Chondrocyte (in vitro differentiated cells): ENCODE measurements around the gene DEPDC1. TPM values are rescaled to one million over a fixed set of nuclear protein-coding genes. Genes with fewer than 3 reads are reported as not detected.

Source experiments
- DNase-seq: peaks from one replicate; pipeline ENCODE4 v3.0.0; 2021; ENCODE audit warnings: mixed read lengths, low spot score
- H3K27ac Mint-ChIP-seq: one replicate; pipeline ENCODE4 v1.8.0; 2021; ENCODE audit warnings: mild to moderate bottlenecking, moderate library complexity, mixed read lengths; ENCODE audit not compliant: unreplicated experiment
- H3K27me3 Mint-ChIP-seq: 2 replicates; pipeline ENCODE4 v1.8.0; 2021; ENCODE audit warnings: low read depth, mixed read lengths
- H3K36me3 Mint-ChIP-seq: 2 replicates; pipeline ENCODE4 v1.8.0; 2021; ENCODE audit warnings: low read depth, mixed read lengths
- H3K4me1 Mint-ChIP-seq: 2 replicates; pipeline ENCODE4 v1.8.0; 2021; ENCODE audit warnings: low read depth, mild to moderate bottlenecking, mixed read lengths
- H3K4me3 Mint-ChIP-seq: one replicate; pipeline ENCODE4 v1.8.0; 2021; ENCODE audit warnings: mild to moderate bottlenecking, moderate library complexity, mixed read lengths; ENCODE audit not compliant: unreplicated experiment
- H3K9me3 Mint-ChIP-seq: 2 replicates; pipeline ENCODE4 v1.8.0; 2021; ENCODE audit warnings: low read depth, mixed read lengths
- total RNA-seq: library from RNA; stranded (reverse); gene quantifications from 3 replicates; pipeline ENCODE4 v1.2.1, GENCODE V29; 2021
- TF ChIP-seq, protein P1 (sequence below): fragments of 200-600 bp; sonication (generic); IDR thresholded peaks from 2 replicates; pipeline ENCODE4 v1.5.0; 2021; ENCODE audit warnings: antibody characterized with exemption, mild to moderate bottlenecking, moderate library complexity

Gene DEPDC1
- total RNA-seq, 1 donor from 2014 or later = 4.7 TPM

DNA sequence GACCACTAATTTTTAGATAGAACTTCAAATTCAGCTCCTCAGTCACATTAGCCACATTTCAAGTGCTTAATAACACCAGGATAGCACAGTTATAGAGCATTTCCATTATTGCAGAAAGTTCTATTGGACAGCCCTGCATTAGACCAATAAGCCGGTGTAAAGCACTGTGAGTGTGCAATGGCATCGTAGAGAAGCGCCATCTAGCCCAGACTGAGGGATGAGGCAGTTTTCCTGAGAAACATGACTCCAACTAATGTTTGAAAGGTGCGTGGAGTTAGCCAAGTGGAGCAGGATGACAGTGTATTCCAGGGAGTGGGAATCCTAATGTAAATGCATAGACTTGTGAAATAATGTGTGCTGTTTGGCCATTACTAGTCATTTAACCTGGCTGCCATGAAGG lies 54.9 kb downstream of the DEPDC1 start:
- no peaks in the 10 kb centered on the region for H3K9me3 Mint-ChIP-seq
- TF ChIP-seq, protein P1, sequence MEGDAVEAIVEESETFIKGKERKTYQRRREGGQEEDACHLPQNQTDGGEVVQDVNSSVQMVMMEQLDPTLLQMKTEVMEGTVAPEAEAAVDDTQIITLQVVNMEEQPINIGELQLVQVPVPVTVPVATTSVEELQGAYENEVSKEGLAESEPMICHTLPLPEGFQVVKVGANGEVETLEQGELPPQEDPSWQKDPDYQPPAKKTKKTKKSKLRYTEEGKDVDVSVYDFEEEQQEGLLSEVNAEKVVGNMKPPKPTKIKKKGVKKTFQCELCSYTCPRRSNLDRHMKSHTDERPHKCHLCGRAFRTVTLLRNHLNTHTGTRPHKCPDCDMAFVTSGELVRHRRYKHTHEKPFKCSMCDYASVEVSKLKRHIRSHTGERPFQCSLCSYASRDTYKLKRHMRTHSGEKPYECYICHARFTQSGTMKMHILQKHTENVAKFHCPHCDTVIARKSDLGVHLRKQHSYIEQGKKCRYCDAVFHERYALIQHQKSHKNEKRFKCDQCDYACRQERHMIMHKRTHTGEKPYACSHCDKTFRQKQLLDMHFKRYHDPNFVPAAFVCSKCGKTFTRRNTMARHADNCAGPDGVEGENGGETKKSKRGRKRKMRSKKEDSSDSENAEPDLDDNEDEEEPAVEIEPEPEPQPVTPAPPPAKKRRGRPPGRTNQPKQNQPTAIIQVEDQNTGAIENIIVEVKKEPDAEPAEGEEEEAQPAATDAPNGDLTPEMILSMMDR = no peak

DNA sequence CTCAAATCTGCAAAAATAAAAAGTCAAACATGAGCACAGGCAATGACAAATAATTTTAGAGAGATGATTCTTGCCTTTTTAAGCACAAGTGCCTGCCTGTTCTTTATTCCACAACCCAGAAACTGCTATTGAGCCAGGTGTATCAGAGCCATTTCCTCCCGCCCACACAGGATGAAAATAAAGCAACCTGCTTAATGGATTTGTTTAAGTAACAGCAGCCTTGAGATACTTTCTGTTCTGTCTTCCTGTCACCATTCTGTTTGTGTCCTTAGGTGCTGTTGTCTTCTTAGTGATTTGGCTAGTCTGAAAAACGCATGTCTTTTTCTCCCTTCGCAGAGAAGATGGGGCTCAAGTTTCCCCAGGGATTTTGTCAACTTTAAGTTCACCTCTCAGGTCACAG lies 58.6 kb downstream of the DEPDC1 start:
- DNase-seq = no peak
- TF ChIP-seq, protein P1 = no peak
- Mint-ChIP-seq H3K4me1 (no peaks in the 10 kb centered on the region), H3K4me3 (no peak overlapping the region), H3K36me3 (no peaks in the 10 kb centered on the region), H3K27me3 (peaks cover 4% of the 10 kb centered on the region), H3K9me3 (no peaks in the 10 kb centered on the region), H3K27ac (no peak overlapping the region)

More for the DNA sequence above, 54.9 kb downstream of the DEPDC1 start:
- no peak for DNase-seq
- H3K4me1 Mint-ChIP-seq = no peaks in the 10 kb centered on the region
- peaks cover 4% of the 10 kb centered on the region for H3K27me3 Mint-ChIP-seq
- no peak overlapping the region for H3K27ac Mint-ChIP-seq
- H3K4me3 Mint-ChIP-seq = no peak overlapping the region
- H3K36me3 Mint-ChIP-seq = no peaks in the 10 kb centered on the region

DNA sequence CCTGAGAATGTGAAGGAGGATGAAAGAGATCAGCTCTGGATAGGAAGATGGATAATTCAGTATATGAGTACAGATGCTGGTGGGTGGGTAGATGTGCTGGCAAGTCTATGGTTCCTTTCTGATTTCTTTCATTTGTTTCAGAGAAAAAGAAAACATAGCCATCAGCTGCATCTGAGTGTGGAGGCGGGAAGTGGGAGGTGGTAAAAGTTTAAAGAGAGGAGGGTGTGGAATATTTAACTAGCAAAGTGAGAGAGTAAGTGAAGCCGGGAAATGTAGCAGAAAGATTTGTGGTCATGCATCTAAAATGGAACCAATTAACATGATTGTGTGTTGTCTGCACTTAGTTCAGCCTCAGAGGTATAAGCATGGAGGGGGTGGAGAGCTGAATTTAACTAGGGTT lies 63.5 kb downstream of the DEPDC1 start:
- Mint-ChIP-seq H3K4me3 (no peak overlapping the region), H3K9me3 (no peaks in the 10 kb centered on the region), H3K27me3 (peaks cover under 1% of the 10 kb centered on the region), H3K27ac (no peak overlapping the region), H3K36me3 (no peaks in the 10 kb centered on the region), H3K4me1 (no peaks in the 10 kb centered on the region)
- no peak for DNase-seq
- TF ChIP-seq, protein P1 = no peak

DNA sequence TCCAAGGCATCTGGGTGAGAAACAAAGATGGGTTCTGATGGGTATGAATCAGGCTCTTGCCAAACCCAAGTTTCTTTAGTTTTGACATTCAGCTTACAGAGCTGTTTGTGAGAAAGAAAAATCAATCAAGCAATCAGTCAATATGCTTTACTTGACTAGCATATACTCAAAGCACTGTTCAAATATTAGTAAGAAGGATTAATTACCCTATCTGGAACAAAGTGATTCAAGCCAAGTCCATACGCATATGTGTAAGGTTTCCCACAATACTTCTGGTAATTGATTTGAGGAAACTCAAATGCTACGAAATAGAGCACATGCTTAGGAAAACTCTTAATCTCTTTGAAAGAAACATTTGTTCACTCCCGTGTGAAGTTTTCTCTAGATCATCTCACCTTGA lies 65.8 kb downstream of the DEPDC1 start:
- Mint-ChIP-seq H3K4me1 (no peaks in the 10 kb centered on the region), H3K4me3 (no peak overlapping the region), H3K27ac (no peak overlapping the region), H3K27me3 (no peaks in the 10 kb centered on the region), H3K9me3 (no peaks in the 10 kb centered on the region), H3K36me3 (no peaks in the 10 kb centered on the region)
- DNase-seq = no peak
- TF ChIP-seq, protein P1 = no peak

DNA sequence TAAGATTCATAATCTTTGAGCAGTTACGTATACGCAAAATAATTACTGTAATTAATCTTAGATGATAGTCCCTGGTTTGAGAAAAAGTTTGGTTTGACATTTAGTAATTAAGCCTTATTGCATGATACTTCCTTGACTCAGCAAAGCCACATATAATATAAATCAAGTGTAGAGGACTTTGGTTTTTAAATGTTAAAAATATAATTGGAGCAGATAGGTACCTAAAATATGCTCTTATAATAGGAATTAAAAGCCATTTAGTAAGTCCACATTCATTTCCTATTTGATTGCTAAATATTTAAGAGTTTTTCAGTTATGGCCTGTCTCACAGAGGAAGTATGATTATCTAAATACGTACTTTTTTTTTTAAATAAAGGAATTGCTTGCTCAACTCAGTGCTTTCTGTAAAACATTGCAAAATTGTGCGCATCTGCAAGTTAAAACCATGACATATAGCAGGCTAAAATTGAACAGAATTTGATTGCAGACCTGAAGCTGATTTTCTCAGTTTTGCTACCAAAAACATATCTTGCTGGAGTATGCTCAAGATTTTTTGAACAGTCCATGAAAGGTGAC lies 67.6 kb downstream of the DEPDC1 start:
- no peaks in the 10 kb centered on the region for H3K9me3 Mint-ChIP-seq
- H3K4me3 Mint-ChIP-seq = no peak overlapping the region
- H3K36me3 Mint-ChIP-seq = no peaks in the 10 kb centered on the region
- H3K4me1 Mint-ChIP-seq = no peaks in the 10 kb centered on the region
- no peaks in the 10 kb centered on the region for H3K27me3 Mint-ChIP-seq
- DNase-seq = no peak
- TF ChIP-seq, protein P1 = no peak
- no peak overlapping the region for H3K27ac Mint-ChIP-seq
